GM23338 (cell line): ENCODE results near the gene PRRX1. TPM values are rescaled to one million over a fixed set of nuclear protein-coding genes. Genes with fewer than 3 reads are reported as not detected.

ENCODE experiments used
- ATAC-seq: fragments of 200-7000 bp; cut with Tn5 transposase; 3 replicates; pipeline ENCODE4 v1.9.1; 2020
- DNase-seq: peaks from one replicate; pipeline ENCODE4 v3.0.0-alpha.2; 2015; ENCODE audit warnings: low spot score
- H2AFZ ChIP-seq: fragments of 200-600 bp; sonication (generic); 2 replicates; pipeline ENCODE4 v1.8.0; 2016; ENCODE audit warnings: antibody characterized with exemption, mild to moderate bottlenecking, moderate library complexity
- H3F3A ChIP-seq: fragments of 200-600 bp; sonication (generic); replicated peaks from 2 replicates; pipeline ENCODE4 v1.8.0; 2017; ENCODE audit warnings: antibody characterized with exemption, mixed run types, low read depth
- H3K27ac ChIP-seq: fragments of 200-600 bp; sonication (generic); 2 replicates; pipeline ENCODE4 v1.6.1; 2016; ENCODE audit warnings: low read depth
- H3K27me3 ChIP-seq: fragments of 200-600 bp; sonication (generic); 2 replicates; pipeline ENCODE4 v1.8.0; 2016; ENCODE audit warnings: mild to moderate bottlenecking, mixed run types, moderate library complexity; ENCODE audit not compliant: insufficient read depth
- H3K36me3 ChIP-seq: fragments of 200-600 bp; sonication (generic); 2 replicates; pipeline ENCODE4 v1.8.0; 2016; ENCODE audit warnings: mild to moderate bottlenecking; ENCODE audit not compliant: insufficient read depth
- H3K4me1 ChIP-seq: fragments of 200-600 bp; sonication (generic); 2 replicates; pipeline ENCODE4 v1.8.0; 2016; ENCODE audit warnings: mild to moderate bottlenecking, moderate library complexity; ENCODE audit not compliant: insufficient read depth
- H3K4me2 ChIP-seq: fragments of 200-600 bp; sonication (generic); 2 replicates; pipeline ENCODE4 v1.7.1; 2017; ENCODE audit warnings: mixed run types
- H3K4me3 ChIP-seq: fragments of 200-600 bp; sonication (generic); 2 replicates; pipeline ENCODE4 v1.6.1; 2016; ENCODE audit warnings: mixed run types
- H3K79me2 ChIP-seq: fragments of 200-600 bp; sonication (generic); replicated peaks from 2 replicates; pipeline ENCODE4 v1.8.0; 2017; ENCODE audit warnings: mild to moderate bottlenecking; ENCODE audit not compliant: insufficient read depth
- H3K9me2 ChIP-seq: fragments of 200-600 bp; sonication (generic); 2 replicates; pipeline ENCODE4 v1.8.0; 2017; ENCODE audit not compliant: insufficient read depth
- H4K20me1 ChIP-seq: fragments of 200-600 bp; sonication (generic); replicated peaks from 2 replicates; pipeline ENCODE4 v1.8.0; 2017; ENCODE audit warnings: mild to moderate bottlenecking; ENCODE audit not compliant: insufficient read depth
- H3K27ac Mint-ChIP-seq: 2 replicates; pipeline ENCODE4 v1.8.0; 2020; ENCODE audit warnings: inconsistent platforms, mild to moderate bottlenecking, moderate library complexity, mixed read lengths
- H3K27me3 Mint-ChIP-seq: 3 replicates; pipeline ENCODE4 v1.8.0; 2022; ENCODE audit warnings: low read depth, mild to moderate bottlenecking, moderate library complexity, mixed read lengths, inconsistent platforms; ENCODE audit not compliant: insufficient read depth, poor library complexity
- H3K36me3 Mint-ChIP-seq: 3 replicates; pipeline ENCODE4 v1.8.0; 2021; ENCODE audit warnings: low read depth, mild to moderate bottlenecking, inconsistent platforms, moderate library complexity, mixed read lengths
- H3K4me1 Mint-ChIP-seq: 3 replicates; pipeline ENCODE4 v1.8.0; 2020; ENCODE audit warnings: mild to moderate bottlenecking, inconsistent platforms, mixed read lengths
- H3K4me3 Mint-ChIP-seq: 3 replicates; pipeline ENCODE4 v1.8.0; 2021; ENCODE audit warnings: moderate library complexity, mild to moderate bottlenecking, inconsistent platforms, mixed read lengths
- H3K9me3 Mint-ChIP-seq: 3 replicates; pipeline ENCODE4 v1.8.0; 2020; ENCODE audit warnings: moderate library complexity, mild to moderate bottlenecking, inconsistent platforms, mixed read lengths
- EZH2phosphoT487 ChIP-seq: fragments of 200-600 bp; sonication (generic); IDR thresholded peaks from one replicate; pipeline ENCODE4 v1.8.1; 2018; ENCODE audit warnings: antibody characterized with exemption; ENCODE audit not compliant: unreplicated experiment
- POLR2AphosphoS5 ChIP-seq: IDR thresholded peaks from 2 replicates; pipeline ENCODE4 v1.6.1; 2016; ENCODE audit warnings: antibody characterized with exemption, low read depth
- STAT1 ChIP-seq: IDR thresholded peaks from one replicate; pipeline ENCODE4 v1.6.1; 2016; ENCODE audit warnings: antibody characterized with exemption; ENCODE audit not compliant: unreplicated experiment
- ZNF114 ChIP-seq: fragments of 250-450 bp; sonication (Bioruptor Pico); IDR thresholded peaks from 2 replicates; pipeline ENCODE4 v1.5.0; 2020; ENCODE audit warnings: mild to moderate bottlenecking, moderate library complexity
- ZNF331 ChIP-seq: fragments of 250-450 bp; sonication (Bioruptor Pico); IDR thresholded peaks from 2 replicates; pipeline ENCODE4 v1.5.0; 2020; ENCODE audit warnings: low read depth, mild to moderate bottlenecking, moderate library complexity
- polyA plus RNA-seq: library from polyadenylated mRNA; unstranded; fragments of >200 nt; fragmentation: Nextera tagmentation; extraction: Ambion mirVana; gene quantifications from 2 replicates; pipeline ENCODE4 v1.2.1, GENCODE V29; 2016
- total RNA-seq: library from RNA; depleted of rRNA; stranded (reverse); fragments of >200 nt; shearing (Covaris generic); gene quantifications from 2 replicates; pipeline ENCODE4 v1.2.3, GENCODE V29; 2014
- TF ChIP-seq, protein P1 (sequence below): IDR thresholded peaks from 2 replicates; pipeline ENCODE4 v1.6.1; 2016; ENCODE audit warnings: antibody characterized with exemption
- TF ChIP-seq, protein P2 (sequence below), 2 experiments: fragments of 200-600 bp in 1 of 2; sonication (generic) in 1 of 2; conservative IDR thresholded peaks; 2 replicates each; pipeline versions ENCODE4 v1.5.1 to v1.6.1; 2016 to 2017; ENCODE audit warnings: antibody characterized with exemption in 2 of 2, low read depth in 2 of 2, mild to moderate bottlenecking in 2 of 2, moderate library complexity in 1 of 2

PRRX1 gene
- total and polyA plus RNA-seq, 2 experiments from 2014 or later = 0.58 TPM; not detected in 1

DNA sequence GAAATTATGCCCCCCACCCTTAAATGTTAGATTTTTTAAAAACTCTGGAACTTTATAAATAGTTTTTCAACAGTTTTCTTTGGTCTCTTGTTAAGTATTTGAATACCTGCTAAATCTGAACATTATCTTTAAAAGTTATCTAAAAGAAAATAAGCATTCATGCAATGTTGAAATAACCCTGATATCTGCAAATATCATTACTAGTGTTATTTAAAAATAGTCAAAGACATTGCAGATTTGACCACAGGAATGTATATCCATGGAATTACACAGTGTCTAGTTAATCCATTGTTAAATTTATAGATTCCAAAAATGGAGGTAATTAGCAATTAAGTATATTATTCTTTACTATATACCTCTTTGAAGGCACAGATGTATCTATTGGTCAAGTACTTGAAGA, 42.0 kb downstream of the PRRX1 start:
- Histone ChIP-seq H3K27me3 (no peaks in the 10 kb centered on the region), H3K4me3 (no peak overlapping the region), H3K9me2 (0 out of 2 replicates have a peak, but pooled peaks cover 4% of the 10 kb centered on the region), H3K4me2 (no peak overlapping the region), H3K4me1 (no peaks in the 10 kb centered on the region), H4K20me1 (no peaks in the 10 kb centered on the region), H3K36me3 (no peaks in the 10 kb centered on the region), H2AFZ (no peak overlapping the region), H3K27ac (no peak overlapping the region), H3F3A (no peaks in the 10 kb centered on the region), H3K79me2 (no peaks in the 10 kb centered on the region)
- Mint-ChIP-seq H3K4me1 (no peaks in the 10 kb centered on the region), H3K9me3 (no peaks in the 10 kb centered on the region), H3K36me3 (no peaks in the 10 kb centered on the region), H3K27me3 (no peaks in the 10 kb centered on the region), H3K27ac (no peak overlapping the region; the same call in 1 of the 2 replicates), H3K4me3 (no peak overlapping the region)
- DNase-seq = no peak
- ATAC-seq = no peak
- TF ChIP-seq, protein P1, sequence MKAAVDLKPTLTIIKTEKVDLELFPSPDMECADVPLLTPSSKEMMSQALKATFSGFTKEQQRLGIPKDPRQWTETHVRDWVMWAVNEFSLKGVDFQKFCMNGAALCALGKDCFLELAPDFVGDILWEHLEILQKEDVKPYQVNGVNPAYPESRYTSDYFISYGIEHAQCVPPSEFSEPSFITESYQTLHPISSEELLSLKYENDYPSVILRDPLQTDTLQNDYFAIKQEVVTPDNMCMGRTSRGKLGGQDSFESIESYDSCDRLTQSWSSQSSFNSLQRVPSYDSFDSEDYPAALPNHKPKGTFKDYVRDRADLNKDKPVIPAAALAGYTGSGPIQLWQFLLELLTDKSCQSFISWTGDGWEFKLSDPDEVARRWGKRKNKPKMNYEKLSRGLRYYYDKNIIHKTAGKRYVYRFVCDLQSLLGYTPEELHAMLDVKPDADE = no peak
- no peak for TF ChIP-seq STAT1
- TF ChIP-seq, protein P2, sequence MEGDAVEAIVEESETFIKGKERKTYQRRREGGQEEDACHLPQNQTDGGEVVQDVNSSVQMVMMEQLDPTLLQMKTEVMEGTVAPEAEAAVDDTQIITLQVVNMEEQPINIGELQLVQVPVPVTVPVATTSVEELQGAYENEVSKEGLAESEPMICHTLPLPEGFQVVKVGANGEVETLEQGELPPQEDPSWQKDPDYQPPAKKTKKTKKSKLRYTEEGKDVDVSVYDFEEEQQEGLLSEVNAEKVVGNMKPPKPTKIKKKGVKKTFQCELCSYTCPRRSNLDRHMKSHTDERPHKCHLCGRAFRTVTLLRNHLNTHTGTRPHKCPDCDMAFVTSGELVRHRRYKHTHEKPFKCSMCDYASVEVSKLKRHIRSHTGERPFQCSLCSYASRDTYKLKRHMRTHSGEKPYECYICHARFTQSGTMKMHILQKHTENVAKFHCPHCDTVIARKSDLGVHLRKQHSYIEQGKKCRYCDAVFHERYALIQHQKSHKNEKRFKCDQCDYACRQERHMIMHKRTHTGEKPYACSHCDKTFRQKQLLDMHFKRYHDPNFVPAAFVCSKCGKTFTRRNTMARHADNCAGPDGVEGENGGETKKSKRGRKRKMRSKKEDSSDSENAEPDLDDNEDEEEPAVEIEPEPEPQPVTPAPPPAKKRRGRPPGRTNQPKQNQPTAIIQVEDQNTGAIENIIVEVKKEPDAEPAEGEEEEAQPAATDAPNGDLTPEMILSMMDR (conservative IDR thresholded peaks at IDR 0.05; ENCODE audit: low read depth in 2 of 2) = no peak
- no peak for TF ChIP-seq ZNF331 (CRISPR knock-in tag)
- no peak for TF ChIP-seq ZNF114
- no peak for TF ChIP-seq EZH2phosphoT487
- TF ChIP-seq POLR2AphosphoS5 = no peak

DNA sequence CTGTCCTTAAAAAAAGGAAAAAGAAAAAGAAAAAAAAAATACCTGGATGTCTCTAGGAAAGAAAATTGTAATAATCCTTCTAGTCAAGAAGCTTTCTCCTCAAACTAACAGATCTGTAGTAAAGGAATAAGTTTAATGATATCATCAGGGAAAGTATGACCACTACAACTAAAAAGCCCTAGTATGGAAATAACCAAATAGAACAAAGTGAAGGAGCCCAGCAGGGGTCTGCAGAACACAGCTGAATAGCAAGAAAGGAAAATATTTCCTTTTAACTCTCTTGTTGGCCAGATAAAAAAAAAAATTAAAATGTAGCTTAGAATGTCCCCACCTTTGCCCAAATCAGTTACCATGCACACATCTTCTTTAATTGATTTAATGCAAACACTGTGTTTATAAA, 43.2 kb downstream of the PRRX1 start:
- Histone ChIP-seq H4K20me1 (no peaks in the 10 kb centered on the region), H3K36me3 (no peaks in the 10 kb centered on the region), H3K9me2 (0 out of 2 replicates have a peak, but pooled peaks cover 4% of the 10 kb centered on the region), H3F3A (no peaks in the 10 kb centered on the region), H3K4me3 (no peak overlapping the region), H3K4me1 (no peaks in the 10 kb centered on the region), H2AFZ (no peak overlapping the region), H3K27me3 (no peaks in the 10 kb centered on the region), H3K27ac (no peak overlapping the region), H3K79me2 (no peaks in the 10 kb centered on the region), H3K4me2 (no peak overlapping the region)
- ATAC-seq (no peak), DNase-seq (no peak)
- Mint-ChIP-seq H3K4me1 (no peaks in the 10 kb centered on the region), H3K4me3 (no peak overlapping the region), H3K27ac (no peak overlapping the region), H3K27me3 (no peaks in the 10 kb centered on the region), H3K36me3 (no peaks in the 10 kb centered on the region), H3K9me3 (no peaks in the 10 kb centered on the region)
- TF ChIP-seq EZH2phosphoT487 (no peak), ZNF331 (CRISPR knock-in tag) (no peak)
